ENCODE results near the gene SP2.
"Not testable (repeated sequence)": the region's sequence is repeated elsewhere in the genome, so short reads cannot be mapped to it uniquely, and the experiment has no call there.

Gene SP2

DNA sequence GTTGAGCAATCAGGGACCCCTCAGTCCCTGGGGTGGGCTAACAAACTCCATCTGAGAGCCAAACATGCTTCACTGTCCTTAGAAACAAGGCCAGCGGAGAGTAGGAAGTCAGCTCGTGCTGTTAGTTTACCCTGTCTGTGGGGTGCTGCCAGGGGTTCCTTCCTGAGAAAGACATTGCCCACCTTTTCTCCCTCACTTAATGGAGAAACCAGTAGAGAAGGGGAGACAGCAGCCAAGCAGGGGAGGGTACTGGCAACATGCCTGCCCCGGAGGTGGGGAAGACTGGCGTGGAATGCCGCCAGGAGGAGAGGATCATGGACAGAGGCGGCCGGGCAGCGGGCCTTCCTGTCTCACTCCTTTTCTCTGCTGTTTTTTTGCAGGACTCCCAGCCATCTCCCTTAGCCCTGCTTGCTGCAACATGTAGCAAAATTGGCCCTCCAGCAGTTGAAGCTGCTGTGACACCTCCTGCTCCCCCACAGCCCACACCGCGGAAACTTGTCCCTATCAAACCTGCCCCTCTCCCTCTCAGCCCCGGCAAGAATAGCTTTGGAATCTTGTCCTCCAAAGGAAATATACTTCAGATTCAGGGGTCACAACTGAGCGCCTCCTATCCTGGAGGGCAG is 19.9 kb downstream of the SP2 start:
- Histone ChIP-seq H3K9ac (ENCODE audit: low read length) (no peak overlapping the region), H3K4me3 (ENCODE audit: low read length) (no peak overlapping the region), H3K27me3 (replicated peaks; ENCODE audit: control insufficient read depth, insufficient read depth, low read length) (no peaks in the 10 kb centered on the region), H3K36me3 (ENCODE audit: control insufficient read depth, insufficient read depth, low read length, severe bottlenecking) (no peaks in the 10 kb centered on the region), H3K9me3 (ENCODE audit: control insufficient read depth, low read length) (no peaks in the 10 kb centered on the region), H3K4me1 (ENCODE audit: control insufficient read depth, insufficient read depth, low read length) (peaks cover 18% of the 10 kb centered on the region)
- no peak for DNase-seq (ENCODE audit: low read depth)

DNA sequence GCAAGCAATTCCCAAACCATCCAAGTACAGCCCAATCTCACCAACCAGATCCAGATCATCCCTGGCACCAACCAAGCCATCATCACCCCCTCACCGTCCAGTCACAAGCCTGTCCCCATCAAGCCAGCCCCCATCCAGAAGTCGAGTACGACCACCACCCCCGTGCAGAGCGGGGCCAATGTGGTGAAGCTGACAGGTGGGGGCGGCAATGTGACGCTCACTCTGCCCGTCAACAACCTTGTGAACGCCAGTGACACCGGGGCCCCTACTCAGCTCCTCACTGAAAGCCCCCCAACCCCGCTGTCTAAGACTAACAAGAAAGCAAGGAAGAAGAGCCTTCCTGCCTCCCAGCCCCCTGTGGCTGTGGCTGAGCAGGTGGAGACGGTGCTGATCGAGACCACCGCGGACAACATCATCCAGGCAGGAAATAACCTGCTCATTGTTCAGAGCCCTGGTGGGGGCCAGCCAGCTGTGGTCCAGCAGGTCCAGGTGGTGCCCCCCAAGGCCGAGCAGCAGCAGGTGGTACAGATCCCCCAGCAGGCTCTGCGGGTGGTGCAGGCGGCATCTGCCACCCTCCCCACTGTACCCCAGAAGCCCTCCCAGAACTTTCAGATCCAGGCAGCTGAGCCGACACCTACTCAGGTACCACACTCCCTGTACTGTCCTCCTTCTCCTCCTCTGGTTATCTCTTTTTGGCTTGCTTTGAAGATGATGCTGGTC is 20.6 kb downstream of the SP2 start:
- Histone ChIP-seq H3K36me3 (ENCODE audit: control insufficient read depth, insufficient read depth, low read length, severe bottlenecking) (no peaks in the 10 kb centered on the region), H3K4me1 (ENCODE audit: control insufficient read depth, insufficient read depth, low read length) (peaks cover 18% of the 10 kb centered on the region), H3K27me3 (replicated peaks; ENCODE audit: control insufficient read depth, insufficient read depth, low read length) (no peaks in the 10 kb centered on the region), H3K4me3 (ENCODE audit: low read length) (no peak overlapping the region), H3K9me3 (ENCODE audit: control insufficient read depth, low read length) (no peaks in the 10 kb centered on the region), H3K9ac (ENCODE audit: low read length) (no peak overlapping the region)
- no peak for DNase-seq (ENCODE audit: low read depth)

DNA sequence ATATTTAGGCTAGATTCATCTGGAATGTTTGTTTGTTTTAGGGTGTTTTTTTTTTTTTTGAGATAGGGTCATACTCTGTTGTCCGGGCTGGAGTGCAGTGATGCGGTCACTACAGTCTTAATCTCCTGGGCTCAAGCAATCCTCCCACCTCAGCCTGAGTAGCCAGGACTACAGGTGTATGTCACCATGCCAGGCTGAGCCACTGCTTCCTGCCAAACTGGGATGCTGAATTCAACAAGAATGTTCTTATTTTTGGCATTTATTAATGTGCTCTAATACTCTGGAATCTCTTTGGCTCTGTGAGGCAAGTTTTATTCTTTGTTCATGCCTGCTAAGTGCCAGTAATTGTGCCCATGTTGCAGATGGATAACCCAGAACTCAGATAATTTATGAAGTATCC is 21.5 kb downstream of the SP2 start:
- Histone ChIP-seq H3K9me3 (ENCODE audit: control insufficient read depth, low read length) (no peaks in the 10 kb centered on the region), H3K36me3 (ENCODE audit: control insufficient read depth, insufficient read depth, low read length, severe bottlenecking) (no peaks in the 10 kb centered on the region)
- no peak for DNase-seq (ENCODE audit: low read depth)

DNA sequence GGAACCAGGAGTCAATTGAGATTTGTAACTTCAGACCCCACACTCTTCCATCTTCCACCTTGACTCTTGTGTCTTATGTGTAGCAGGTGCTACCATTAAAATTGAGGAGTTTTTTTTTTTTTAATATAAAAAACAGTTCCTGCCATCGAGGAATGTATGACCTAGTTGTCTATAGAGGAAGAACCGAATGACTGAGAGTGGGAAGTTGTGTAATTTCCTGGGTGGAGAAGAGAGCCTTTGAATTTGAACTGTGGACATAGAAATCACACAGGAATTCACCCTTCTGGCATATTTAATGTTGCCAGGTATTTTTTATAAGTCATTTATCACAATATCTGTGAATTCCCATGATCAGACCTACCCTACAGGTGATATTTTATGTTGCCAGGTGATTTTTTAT is 22.0 kb downstream of the SP2 start:
- no peak for DNase-seq (ENCODE audit: low read depth)
- no peak overlapping the region for H3K9ac ChIP-seq (ENCODE audit: low read length)
- peaks cover under 1% of the 10 kb centered on the region for H3K36me3 ChIP-seq (ENCODE audit: control insufficient read depth, insufficient read depth, low read length, severe bottlenecking)
- no peaks in the 10 kb centered on the region for H3K27me3 ChIP-seq (replicated peaks; ENCODE audit: control insufficient read depth, insufficient read depth, low read length)
- no peaks in the 10 kb centered on the region for H3K9me3 ChIP-seq (ENCODE audit: control insufficient read depth, low read length)
- no peak overlapping the region for H3K4me3 ChIP-seq (ENCODE audit: low read length)
- H3K4me1 ChIP-seq (ENCODE audit: control insufficient read depth, insufficient read depth, low read length), result peaks cover 18% of the 10 kb centered on the region

More for the DNA sequence above, 21.5 kb downstream of the SP2 start:
- peaks cover 18% of the 10 kb centered on the region for H3K4me1 ChIP-seq (ENCODE audit: control insufficient read depth, insufficient read depth, low read length)
- H3K9ac ChIP-seq (ENCODE audit: low read length), result no peak overlapping the region
- H3K27me3 ChIP-seq (replicated peaks; ENCODE audit: control insufficient read depth, insufficient read depth, low read length), result no peaks in the 10 kb centered on the region
- no peak overlapping the region for H3K4me3 ChIP-seq (ENCODE audit: low read length)

DNA sequence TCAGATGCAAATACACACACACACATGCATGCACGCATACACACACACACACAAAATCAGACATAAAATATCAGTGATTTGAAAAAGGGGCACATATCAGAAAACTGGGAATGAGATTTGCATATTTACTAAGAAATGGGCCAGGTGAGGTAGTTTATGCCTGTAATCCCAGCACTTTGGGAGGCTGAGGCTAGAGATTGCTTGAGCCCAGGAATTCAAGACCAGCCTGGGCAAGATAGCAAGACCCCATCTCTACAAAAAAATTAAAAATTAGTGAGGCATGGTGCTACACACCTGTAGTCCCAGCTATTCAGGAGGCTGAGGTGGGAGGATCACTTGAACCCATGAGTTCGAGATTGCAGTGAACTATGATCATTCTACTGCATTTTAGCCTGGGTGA is 23.0 kb downstream of the SP2 start:
- Histone ChIP-seq H3K4me3 (ENCODE audit: low read length) (no peak overlapping the region), H3K27me3 (replicated peaks; ENCODE audit: control insufficient read depth, insufficient read depth, low read length) (no peaks in the 10 kb centered on the region), H3K9me3 (ENCODE audit: control insufficient read depth, low read length) (no peaks in the 10 kb centered on the region), H3K36me3 (ENCODE audit: control insufficient read depth, insufficient read depth, low read length, severe bottlenecking) (peaks cover 11% of the 10 kb centered on the region), H3K9ac (ENCODE audit: low read length) (no peak overlapping the region), H3K4me1 (ENCODE audit: control insufficient read depth, insufficient read depth, low read length) (peaks cover 18% of the 10 kb centered on the region)
- no peak for DNase-seq (ENCODE audit: low read depth)

DNA sequence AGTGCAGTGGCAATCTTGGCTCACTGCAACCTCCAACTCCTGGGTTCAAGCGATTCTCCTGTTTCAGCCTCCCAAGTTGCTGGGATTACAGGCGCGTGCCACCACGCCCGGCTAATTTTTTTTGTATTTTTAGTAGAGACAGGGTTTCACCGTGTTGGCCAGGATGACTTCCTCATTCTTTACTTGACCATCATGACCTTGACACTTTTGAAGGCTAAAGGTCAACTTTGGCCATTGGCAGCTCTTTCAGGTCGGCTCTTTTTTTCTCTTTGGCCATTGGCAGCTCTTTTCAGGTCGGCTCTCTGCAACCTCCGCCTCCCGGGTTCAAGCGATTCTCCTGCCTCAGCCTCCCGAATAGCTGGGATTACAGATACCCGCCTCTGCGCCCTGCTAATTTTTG is 23.9 kb downstream of the SP2 start:
- H3K4me1 ChIP-seq (ENCODE audit: control insufficient read depth, insufficient read depth, low read length), result peaks cover 22% of the 10 kb centered on the region
- peaks cover 19% of the 10 kb centered on the region for H3K36me3 ChIP-seq (ENCODE audit: control insufficient read depth, insufficient read depth, low read length, severe bottlenecking)
- DNase-seq (ENCODE audit: low read depth); H3K9ac ChIP-seq (ENCODE audit: low read length); H3K4me3 ChIP-seq (ENCODE audit: low read length); H3K27me3 ChIP-seq (replicated peaks; ENCODE audit: control insufficient read depth, insufficient read depth, low read length); H3K9me3 ChIP-seq (ENCODE audit: control insufficient read depth, low read length): not testable (repeated sequence)

DNA sequence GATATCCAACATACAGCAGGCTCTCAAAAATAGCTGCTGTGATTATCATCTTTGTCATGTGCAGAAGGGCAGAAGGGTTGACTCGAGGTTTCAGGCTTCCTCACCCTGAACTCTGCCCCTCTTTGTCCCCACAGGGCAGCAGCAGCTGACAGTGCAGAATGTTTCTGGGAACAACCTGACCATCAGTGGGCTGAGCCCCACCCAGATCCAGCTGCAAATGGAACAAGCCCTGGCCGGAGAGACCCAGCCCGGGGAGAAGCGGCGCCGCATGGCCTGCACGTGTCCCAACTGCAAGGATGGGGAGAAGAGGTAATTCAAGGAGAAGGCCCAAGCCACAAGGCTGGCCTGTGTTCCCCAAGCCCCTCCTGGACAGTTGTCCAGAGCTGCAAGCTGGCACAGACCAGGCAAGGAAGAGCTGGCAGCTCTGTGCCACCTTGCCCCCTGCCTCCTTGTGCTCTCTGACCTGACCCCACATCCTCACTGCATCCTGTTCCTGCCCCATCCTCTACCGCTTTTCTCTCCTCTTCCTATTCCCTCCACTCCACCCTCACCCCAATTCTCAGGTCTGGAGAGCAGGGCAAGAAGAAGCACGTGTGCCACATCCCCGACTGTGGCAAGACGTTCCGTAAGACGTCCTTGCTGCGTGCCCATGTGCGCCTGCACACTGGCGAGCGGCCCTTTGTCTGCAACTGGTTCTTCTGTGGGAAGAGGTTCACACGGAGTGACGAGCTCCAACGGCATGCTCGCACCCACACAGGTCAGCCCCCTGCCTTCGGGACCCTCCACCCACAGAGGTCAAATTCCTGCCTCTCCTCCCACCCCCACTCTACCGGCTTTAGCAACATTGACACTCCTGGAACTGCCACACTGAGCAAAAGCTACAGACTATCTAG is 29.0 kb downstream of the SP2 start:
- Histone ChIP-seq H3K4me3 (ENCODE audit: low read length) (no peak overlapping the region), H3K36me3 (ENCODE audit: control insufficient read depth, insufficient read depth, low read length, severe bottlenecking) (peaks cover 42% of the 10 kb centered on the region), H3K9ac (ENCODE audit: low read length) (no peak overlapping the region), H3K9me3 (ENCODE audit: control insufficient read depth, low read length) (no peaks in the 10 kb centered on the region), H3K4me1 (ENCODE audit: control insufficient read depth, insufficient read depth, low read length) (peaks cover 18% of the 10 kb centered on the region), H3K27me3 (replicated peaks; ENCODE audit: control insufficient read depth, insufficient read depth, low read length) (no peaks in the 10 kb centered on the region)
- DNase-seq (ENCODE audit: low read depth), result no peak

DNA sequence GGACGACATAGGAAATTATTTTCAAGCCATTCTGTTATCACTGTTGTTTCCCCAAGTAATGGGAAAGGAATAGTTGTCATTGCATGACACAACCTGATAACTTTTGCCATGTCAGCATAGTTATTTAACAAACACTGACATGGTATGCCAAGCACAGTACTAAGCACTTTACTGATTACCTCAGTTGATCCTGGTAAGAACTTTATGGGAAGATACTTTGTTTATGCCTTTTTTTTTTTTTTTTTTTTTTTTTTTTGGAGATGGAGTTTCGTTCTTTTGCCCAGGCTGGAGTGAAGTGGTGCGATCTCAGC is 29.6 kb downstream of the SP2 start:
- DNase-seq (ENCODE audit: low read depth), result no peak
- no peaks in the 10 kb centered on the region for H3K9me3 ChIP-seq (ENCODE audit: control insufficient read depth, low read length)
- H3K4me3 ChIP-seq (ENCODE audit: low read length), result no peak overlapping the region
- peaks cover 42% of the 10 kb centered on the region for H3K36me3 ChIP-seq (ENCODE audit: control insufficient read depth, insufficient read depth, low read length, severe bottlenecking)
- no peak overlapping the region for H3K9ac ChIP-seq (ENCODE audit: low read length)
- H3K4me1 ChIP-seq (ENCODE audit: control insufficient read depth, insufficient read depth, low read length), result peaks cover 18% of the 10 kb centered on the region
- H3K27me3 ChIP-seq (replicated peaks; ENCODE audit: control insufficient read depth, insufficient read depth, low read length), result no peaks in the 10 kb centered on the region

DNA sequence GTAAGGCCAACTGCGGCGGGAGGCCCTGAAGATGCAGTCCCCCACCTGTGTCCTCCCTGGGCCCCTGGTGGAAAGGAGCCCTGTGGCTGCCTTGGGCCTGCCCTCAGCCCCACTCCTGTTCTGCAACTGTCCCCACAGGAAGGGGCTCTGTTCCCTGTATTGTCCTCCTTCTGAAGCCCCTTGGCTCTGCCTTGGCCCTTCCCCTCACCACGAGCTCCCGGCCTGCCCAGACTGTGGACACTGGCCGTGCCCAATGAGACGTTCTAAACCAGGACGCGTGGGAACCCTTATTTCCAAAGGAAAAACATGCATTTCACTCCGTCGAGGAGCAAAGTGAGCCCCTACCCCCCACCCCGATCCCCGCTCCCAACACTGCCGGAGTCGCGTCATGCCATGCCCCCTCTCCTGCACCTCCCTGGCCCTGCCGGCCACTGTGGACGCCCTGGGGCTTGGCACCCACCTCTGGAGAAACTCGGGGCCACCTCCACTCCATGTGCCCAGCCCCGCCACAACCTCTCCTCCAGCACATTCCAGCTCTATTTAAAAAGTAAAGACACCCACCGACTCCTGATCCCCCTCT is 31.9 kb downstream of the SP2 start:
- DNase-seq (ENCODE audit: low read depth), result no peak
- Histone ChIP-seq H3K4me1 (ENCODE audit: control insufficient read depth, insufficient read depth, low read length) (peaks cover 18% of the 10 kb centered on the region), H3K9ac (ENCODE audit: low read length) (no peak overlapping the region), H3K4me3 (ENCODE audit: low read length) (no peak overlapping the region), H3K36me3 (ENCODE audit: control insufficient read depth, insufficient read depth, low read length, severe bottlenecking) (peaks cover 42% of the 10 kb centered on the region), H3K27me3 (replicated peaks; ENCODE audit: control insufficient read depth, insufficient read depth, low read length) (no peaks in the 10 kb centered on the region), H3K9me3 (ENCODE audit: control insufficient read depth, low read length) (no peaks in the 10 kb centered on the region)

DNA sequence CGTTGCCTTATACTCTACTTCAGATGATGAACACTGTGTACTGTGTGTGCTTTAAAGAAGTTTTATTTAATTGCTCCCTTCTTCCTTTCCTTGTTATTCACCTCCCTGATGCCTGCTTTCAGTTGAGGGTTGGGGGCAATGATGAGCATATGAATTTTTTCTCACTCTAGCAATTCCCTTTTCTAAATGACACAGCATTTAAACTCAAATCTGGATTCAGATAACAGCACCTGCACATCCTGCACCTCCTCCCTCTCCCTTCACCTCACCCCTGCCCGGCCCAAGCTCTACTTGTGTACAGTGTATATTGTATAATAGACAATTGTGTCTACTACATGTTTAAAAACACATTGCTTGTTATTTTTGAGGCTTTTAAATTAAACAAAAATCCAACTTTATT is 32.4 kb downstream of the SP2 start:
- Histone ChIP-seq H3K4me1 (ENCODE audit: control insufficient read depth, insufficient read depth, low read length) (peaks cover 18% of the 10 kb centered on the region), H3K9me3 (ENCODE audit: control insufficient read depth, low read length) (no peaks in the 10 kb centered on the region), H3K36me3 (ENCODE audit: control insufficient read depth, insufficient read depth, low read length, severe bottlenecking) (peaks cover 37% of the 10 kb centered on the region), H3K9ac (ENCODE audit: low read length) (no peak overlapping the region), H3K4me3 (ENCODE audit: low read length) (no peak overlapping the region), H3K27me3 (replicated peaks; ENCODE audit: control insufficient read depth, insufficient read depth, low read length) (no peaks in the 10 kb centered on the region)
- DNase-seq (ENCODE audit: low read depth), result no peak
